GM19455 (cell line): ENCODE measurements around the gene OSBPL10.
"Not testable (repeated sequence)": the region's sequence is repeated elsewhere in the genome, so short reads cannot be mapped to it uniquely, and the experiment has no call there.

Source experiments
- ATAC-seq: cut with Tn5 transposase; IDR thresholded peaks from one replicate; pipeline ENCODE4 v1.9.1; 2021; ENCODE audit not compliant: unreplicated experiment

The OSBPL10 gene

DNA sequence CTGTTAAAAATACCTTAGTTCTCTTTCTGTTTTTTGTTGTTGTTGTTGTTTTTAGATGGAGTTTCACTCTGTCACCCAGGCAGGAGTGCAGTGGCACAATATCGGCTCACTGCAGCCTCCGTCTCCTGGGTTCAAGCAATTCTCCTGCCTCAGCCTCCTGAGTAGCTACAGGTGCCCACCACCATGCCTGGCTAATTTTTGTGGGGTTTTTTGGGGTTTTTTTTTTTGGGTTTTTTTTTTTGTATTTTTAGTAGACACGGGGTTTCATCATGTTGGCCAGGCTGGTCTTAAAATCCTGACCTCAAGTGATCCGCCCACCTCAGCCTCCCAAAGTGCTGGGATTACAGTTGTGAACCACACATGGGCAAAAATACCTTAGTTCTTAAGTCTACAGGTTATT, 120.4 kb downstream of the OSBPL10 start:
- not testable (repeated sequence) for ATAC-seq

DNA sequence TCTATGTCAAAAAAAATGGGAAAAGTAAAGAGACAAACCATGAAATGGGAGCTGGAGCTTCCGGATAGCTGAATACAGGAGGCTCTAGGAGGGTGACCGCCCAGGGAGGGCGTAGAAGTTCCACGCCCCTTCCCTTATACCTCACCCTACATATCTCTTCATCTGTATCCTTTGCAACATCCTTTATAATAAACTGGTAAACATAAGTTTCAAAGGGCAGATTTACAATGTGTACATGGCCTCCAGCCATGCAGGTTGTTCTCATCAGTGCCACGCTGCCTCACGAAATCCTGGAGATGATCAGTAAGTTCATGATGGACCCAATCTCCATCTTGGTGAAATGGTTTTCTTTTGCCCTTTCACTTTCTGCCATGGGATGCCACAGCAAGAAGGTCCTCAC, 121.8 kb downstream of the OSBPL10 start:
- no peak for ATAC-seq

DNA sequence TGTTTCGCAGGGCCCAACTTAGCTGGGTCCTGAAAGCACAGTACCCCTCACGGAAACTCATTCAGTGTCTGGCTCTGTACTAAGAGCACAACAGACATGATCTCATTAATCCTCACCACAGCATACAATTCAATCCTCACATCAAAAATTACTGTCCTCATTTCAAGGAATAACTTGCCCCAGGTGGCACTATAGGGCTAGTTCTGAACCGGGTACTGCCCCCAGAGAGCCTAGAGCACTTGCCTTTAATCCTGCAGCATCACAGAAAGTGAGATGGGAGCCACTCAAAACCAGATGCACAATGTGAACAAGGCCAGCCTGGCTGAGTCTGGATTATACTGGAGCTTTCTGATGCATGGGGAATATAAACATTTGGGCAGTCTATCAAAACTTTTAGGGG, 122.6 kb downstream of the OSBPL10 start:
- ATAC-seq, result no peak

DNA sequence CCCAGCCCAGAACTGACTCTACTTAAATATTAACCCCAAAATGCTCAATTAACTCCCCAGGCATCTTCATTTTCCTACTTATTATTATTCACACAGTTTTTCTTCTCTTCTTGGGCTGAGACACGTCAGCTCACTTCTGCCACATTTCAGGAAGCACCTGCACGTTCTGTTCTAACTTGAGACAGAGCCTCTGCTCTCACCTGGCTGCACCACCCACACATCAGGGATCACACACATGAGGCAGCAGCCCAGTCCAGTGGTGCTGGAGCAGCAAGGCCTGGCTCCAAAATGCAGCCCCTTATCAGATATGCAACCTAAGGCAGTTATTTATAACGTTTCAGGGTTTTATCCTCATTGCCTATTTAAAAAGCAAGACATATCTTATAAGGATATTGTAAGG, 127.5 kb downstream of the OSBPL10 start:
- ATAC-seq, result no peak

DNA sequence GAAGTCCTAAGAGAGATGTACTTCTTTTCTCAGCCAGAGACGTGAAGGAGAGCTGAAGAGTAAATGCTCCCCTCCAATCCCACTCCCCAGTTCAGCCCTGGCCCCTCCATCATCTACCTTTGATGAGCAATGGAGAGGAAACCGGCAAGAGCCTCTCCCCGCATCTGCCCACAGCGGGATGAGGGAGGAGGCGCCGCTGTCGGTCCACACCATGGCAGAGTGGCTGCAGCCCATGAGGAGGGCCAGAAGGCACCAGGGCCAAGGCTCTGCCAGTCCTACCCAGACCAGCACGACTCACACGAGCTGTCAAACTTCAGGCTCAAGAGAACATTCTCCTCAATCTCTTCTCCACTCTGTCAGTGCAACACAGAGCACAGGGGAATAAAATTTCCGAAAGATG, 129.8 kb downstream of the OSBPL10 start:
- ATAC-seq, result no peak

DNA sequence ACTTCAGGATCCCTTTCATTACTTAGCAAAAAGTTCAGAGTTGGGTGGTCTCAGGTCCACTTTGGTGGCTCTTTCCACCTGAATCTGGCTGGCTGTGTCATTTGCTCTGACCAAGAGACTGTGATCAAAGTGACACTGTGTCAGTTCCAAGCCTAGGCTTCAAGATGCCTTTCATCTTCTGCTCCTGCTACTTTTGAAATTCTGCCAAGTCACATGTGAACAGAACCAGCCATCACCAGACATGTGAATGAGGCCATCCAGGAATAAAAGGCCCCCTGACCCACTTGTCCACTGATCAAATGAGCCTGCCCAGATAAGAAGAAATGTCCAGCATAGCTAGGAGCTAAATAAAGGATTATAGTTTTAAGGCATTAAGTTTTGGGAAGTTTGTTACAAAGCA, 132.2 kb downstream of the OSBPL10 start:
- no peak for ATAC-seq

DNA sequence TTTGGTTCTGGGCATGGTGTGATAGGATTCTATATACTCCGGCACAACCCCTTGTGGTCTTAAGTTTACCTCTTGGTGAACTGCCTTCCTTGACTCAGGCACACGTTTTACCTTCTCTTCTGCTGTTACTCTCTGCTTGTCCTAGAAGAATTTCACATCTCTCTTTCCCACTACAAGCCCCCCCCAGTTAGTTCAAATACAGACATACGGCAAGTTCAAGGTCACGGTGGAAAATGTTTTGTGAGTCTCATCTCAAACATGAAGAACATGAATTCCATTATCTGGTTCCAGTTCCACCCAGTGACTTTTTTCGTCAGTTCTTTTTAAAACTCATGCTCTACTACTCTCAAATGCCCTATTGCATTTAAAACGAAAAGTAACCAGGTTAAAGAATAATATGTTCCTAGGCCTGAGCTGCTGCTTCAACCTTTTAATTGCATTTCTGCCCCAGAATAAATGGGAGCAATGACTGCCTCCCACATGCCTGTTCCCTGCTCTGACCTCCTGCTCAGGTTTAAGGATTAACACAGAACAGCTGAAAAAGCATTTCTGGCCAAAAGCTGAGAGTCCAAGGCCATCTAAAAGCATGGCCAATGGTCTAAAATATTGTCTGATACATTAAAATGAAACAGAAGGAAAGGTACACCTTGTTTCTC, 132.8 kb downstream of the OSBPL10 start:
- no peak for ATAC-seq

DNA sequence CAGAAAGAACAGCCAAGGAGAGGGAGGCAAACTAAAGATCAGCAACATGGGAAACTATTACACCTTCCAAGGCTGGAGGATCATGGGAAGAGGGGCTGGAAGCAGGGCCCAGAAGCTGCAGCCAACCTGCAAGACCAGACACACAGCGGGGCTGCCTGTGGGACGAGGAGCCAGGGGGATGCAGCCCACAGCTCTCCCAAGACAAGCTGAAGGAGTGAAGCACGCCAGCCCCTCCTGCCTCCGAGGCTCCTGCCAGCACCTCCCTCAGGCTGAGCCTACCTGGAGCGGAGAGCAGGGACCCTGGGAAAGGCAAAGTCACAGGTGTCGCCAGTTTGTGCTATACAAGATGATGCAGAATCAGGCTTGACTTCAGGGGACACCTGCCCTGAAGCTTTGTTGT, 133.3 kb downstream of the OSBPL10 start:
- no peak for ATAC-seq

DNA sequence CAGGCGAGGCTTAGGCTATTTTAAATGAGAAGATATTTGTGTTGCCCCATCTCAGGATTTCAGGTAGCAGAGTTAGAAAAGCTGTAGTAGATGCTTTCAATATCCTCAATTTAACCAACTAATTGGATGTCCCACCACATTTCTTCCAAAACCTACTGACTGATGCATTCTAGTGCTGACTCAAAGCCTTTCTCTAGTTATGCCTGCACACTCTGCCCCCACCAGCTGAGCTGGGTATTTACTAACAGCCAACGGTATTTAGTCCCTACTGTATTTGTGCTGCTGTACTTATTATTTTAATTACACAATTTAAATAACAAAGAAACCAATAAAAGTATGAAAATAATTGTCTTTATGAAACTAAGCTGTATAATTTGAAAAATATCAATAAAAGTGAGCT, 139.5 kb downstream of the OSBPL10 start:
- ATAC-seq, result no peak

DNA sequence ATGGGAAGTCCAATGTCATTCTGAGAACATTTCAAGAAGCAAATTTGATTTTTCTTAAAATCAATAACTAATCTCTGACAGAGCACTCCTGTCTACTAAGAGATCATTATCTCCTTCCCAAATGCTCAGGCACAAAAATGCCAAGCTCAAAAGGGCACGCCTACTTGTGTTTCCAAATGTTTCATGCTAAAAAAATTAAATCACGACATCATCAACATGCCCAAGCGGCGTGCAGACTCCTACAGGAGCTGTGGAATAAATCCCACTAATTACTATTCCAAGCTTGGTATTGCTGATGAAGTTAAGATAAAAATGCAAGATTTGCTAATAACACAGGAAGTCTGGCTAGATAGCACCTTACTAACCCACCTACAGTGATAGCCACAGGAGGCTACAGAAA, 140.8 kb downstream of the OSBPL10 start:
- ATAC-seq, result no peak

DNA sequence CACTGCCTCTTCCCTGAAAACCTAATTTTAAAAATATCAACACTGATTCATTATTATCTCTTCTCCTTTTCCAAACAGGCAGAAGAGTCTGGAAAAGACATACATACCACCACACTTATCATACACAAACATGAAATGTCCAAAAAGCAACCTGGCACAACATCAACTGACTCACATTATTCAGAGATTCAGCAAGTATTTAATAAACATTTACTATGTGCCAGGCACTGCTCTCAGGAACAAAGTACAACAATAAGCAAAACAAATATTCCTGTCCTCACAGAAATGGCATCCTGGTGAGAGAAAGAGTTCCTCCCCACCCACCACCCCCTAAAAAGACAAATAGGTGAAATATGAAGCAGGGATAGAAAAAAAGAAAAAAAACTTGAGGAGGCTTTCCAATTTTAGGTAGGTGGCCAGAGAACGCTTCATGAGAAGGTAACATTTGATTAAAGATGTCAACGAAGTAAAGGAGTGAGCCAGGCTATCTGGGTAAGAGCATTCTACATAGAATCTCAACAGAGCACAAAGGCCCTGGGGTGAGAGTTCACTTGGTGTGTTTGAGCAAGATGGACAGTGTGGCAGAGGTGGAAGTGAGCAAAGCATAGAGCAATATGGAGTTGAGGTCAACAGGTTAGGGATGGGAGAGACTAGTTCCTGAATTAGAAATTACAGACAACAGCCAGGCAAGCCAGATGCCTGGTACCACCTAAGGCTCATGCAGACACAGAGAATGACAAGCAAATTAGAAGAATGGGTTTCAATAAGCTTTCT, 141.7 kb downstream of the OSBPL10 start:
- no peak for ATAC-seq

DNA sequence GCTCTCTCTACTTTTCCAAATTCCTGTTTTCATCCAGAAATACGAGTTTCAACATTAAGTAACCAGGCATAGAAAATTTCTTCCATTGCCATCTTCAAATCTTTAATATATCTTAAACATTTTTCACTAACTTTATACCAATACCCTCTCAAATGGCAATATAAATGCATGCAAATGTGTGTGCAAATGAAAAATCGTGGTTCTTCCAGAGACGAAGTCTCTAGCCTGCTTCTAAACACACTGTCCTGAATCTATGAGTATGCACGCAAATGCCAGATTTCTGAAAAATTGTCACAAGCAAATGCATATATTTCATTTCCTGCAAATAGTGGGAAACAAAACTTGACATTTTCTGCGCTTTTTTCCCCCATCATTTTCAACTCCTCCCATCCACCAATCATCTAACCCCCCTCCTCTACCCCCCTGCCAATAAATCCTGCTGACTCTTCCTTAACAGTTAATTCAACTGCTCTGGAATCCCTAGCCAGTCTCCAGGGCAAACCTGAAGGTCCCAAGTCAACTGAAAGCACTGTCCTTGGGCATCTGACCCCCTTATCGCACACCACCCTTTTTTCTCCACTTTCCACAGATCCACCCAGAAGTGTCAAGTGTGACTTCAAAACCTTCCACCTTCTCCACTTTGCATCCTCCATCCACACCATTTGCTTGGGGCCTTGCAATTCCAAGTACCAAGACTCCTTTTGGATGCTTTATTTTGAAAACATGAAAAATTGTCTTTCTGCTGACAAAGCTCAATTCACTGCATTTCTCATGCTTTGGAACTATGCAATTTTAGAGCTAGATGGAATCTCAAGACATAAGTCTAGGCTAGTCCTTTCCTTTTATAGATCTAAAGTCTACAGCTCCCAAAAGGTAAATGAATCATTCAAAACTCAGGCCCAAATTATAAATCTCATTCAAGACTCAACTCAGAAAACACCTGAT, 144.7 kb downstream of the OSBPL10 start:
- ATAC-seq, result no peak

DNA sequence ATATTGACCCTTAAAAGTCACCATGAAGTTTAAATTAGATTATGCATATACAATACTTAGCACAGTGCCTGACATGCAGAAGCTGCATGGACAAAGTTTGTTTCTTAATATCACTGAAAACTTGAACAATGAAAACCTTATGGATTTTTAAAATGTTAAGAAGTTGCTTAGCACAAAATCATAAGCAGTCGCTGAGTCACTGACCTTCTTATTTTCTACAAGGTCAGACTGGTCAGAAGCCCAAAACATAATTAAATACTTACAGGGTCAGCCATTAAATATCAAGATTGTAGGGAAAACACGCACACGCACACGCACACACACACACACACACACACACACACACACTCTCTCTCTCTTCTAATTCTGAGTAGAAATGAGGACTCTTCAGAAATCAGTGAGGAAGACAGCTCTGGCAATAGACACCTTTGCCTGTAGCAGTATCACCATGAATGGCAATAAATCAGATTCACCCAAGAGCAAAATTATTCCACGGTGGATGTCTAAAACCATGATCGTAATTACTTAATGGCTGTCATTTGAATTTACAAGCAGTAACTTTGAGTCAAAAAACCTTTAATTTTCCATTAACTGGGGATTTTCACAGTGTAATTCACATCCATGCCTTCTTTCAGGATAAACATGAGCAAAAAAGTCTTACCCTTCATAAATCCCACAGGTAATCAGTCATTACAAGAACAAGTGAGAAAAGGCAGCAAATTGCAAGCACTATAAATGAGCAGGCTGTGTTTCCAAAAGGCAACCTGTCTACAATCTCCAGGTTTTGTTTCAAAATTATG, 147.5 kb downstream of the OSBPL10 start:
- no peak for ATAC-seq

DNA sequence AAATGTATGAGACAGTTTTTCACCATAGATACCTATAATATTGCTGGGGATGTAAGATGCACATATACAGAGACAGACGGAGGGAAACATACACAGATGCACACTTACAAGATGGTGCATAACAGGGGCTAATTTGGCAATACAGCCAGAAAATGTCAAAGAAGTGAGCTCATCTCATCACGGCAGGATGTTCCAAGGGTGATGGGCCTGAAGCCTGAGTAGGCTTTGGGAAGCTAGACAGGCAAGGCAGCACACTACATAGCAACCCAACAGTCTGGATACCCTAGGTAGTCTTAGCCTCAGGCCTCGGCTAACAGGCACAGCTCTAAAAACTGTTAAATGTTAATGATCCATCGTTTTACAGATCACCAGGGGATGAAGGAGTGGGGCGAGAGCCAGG, 148.5 kb downstream of the OSBPL10 start:
- ATAC-seq, result no peak

DNA sequence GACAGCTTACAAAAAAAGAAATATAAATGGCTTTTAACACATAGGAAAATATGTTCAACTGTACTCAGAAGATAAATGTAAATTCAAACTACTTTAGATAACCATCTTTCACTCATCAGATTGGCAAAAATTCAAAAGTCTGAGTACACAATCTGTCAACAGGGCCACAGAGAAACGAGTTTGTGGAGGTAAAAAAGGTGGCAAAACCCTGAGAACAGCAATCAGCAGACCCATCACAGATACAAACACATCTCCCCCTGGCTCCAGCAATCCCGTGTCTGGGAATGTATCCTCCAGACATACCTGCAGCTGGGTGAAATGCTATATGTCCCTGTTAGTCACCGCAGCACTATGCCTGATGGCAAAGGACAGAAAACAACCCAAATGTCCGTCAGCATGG, 149.5 kb downstream of the OSBPL10 start:
- no peak for ATAC-seq

DNA sequence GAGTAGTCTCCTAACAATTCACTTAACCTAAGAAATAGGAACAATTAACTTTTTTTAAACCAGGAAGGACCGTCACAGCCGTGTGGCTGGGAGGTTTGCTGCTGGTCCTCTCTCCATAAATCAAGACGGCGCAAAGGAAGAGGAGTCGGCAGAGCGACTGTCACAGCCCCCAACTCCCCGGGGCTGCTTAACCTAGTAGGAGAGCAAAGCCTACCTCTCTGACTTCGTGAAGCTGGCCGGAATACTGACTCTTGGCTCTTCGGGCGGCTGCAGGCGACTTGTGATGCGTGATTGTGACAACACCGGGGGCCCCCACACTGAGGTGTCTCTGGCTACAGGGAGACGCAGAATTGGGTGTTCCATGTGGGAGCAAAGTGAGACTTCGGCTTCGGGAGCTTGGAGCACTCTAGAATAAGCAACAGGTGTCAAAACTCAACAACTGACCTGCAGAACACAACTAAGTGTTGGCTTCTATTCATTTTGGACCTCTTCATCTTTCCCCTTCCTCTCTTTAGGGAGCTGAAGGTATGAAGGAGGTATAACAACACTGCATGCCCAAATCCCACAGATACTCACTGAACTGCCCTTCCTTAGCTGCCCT, 151.1 kb downstream of the OSBPL10 start:
- no peak for ATAC-seq

DNA sequence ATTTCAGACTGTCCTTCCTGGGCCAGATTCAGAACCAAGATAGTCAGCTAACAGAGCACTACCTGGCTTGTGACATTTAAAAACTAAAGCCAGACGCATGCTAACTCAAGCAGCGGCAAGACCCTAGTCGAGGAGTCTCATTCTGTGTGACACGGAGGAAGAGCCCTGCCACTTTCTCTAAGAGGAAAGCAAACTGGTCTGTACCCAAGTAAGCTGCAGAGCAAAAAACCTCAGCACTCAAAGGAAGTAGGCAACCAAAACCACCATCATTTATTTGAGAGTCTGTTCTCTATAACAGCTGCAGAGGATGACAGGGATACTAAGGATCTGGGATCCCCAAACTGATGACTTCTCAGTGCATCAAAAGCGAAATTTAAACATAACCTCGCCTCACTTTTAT, 152.1 kb downstream of the OSBPL10 start:
- no peak for ATAC-seq

DNA sequence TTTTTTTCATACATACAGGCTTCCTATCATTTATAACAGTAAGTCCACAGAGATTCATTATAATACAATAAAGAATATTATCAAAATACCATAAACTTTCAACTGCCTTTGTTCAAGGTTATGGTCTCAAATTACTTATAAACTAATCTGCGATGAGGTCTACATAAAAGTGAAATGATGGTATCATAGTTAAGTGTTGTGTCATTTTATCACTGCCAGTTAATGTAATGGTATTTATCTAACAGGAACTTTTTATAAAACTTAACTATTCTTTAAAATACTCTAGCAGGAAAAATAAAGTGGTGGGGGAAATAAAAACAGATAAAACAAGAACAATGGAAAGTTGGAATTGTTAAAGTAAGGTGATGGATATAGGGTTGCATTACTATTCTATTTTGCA, 153.1 kb downstream of the OSBPL10 start:
- ATAC-seq, result no peak

DNA sequence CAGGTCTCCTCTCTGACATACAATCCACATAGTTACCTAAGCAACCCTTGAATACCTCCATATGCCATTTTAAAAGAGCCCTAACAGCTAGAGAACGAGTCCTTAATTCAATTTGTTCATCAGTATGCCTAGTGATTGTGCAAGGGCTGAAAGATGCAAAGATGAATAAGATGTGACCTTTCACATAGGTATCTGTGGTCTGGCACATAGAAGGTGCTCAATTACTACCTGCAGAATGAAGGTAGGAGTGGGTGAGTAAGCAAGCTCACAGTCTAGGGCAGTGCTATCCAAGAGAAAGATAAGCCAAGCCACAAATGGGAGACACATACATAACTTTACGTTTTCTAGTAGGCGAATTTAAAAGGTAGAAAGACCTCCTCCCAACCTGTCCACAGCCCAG, 157.9 kb downstream of the OSBPL10 start:
- ATAC-seq, result no peak

DNA sequence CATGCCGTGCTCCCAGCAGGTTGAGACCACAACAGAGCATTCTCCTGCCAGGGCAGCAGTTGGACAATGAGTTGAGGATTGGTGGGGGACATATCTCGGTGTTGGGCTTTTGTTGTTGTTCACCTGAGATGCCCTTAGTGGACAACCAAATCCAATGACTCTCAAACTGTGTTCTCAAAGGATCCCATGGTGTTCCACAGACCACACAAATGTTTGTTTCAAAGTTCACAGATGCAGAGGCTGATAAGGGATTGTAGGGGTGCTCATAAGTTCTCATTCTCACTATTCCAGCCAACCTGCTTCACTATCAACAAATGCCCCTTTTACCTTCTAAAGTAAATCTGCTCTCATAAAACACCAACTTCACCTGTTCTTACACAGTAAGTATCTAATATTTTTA, 159.9 kb downstream of the OSBPL10 start:
- ATAC-seq, result no peak

DNA sequence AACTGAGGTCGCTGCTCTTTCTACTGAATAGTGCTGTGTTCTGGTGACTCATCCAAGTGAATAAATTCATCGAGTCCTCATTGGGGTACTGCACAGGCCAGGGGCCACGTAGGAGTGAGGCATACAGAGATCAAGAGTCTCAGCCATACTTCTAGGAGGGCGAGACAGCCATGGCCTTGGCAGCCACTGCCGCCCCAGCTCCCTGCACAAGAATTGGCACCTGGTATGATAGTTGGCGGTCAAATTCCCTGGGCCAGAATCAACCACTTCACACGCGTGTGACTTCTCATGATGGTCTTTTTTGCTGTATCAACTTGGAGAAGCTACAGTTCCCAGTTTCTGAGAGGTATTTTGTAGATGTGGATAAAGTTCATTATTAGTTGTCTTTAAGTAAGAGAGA, 161.6 kb downstream of the OSBPL10 start:
- no peak for ATAC-seq
